ENCODE measurements around the gene TMIGD1.

The TMIGD1 gene

DNA sequence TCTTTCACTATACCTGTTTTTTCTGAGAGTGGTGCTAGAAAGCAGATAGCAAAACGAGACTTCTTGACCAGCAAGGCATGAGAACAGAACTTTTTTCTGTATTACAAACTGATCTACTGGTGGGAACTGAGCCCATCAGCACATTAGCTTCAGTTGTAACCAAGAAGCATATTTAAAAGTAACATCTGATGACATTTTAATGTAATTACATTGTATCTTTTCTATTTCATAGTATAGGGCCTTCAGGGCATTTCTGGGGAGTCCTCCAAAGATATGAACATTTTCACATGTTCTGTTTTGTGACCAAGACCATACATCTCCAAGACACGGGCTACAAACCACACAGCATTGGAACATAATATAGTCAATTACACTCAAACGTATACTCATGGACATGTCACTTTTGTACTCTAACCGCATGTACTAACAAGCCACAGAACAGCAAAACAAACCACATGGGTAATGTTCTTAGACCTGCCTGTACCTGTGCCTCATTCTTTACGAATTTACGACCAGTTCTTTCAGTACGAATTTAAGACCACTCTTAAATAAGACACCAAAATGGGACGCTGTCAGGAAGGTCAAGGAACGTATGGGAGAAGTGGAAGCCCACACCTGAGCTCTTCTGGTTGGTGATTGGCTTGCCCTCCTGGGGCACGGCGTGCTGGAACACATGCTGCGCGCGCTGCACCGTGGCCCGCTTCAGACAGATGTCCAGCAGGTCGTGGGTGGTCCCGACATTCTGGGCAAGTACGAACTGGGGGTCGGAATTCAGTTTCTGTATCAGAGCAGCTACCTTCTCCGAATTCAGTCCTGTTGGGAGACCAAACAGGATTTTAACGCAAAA is 42.9 kb downstream of the TMIGD1 start:
- DNase-seq (ENCODE audit: low read depth, low spot score), result peak; percentile 0

- DNase-seq (ENCODE audit: low read depth, low spot score), result no peak
These were observed 43.8 kb downstream of the TMIGD1 start for GRCh38 chr17:30290077-30290476.

GRCh38 chr17:30279156-30279555 is 54.7 kb downstream of the TMIGD1 start:
- no peak for DNase-seq (ENCODE audit: low read depth, low spot score)

DNA sequence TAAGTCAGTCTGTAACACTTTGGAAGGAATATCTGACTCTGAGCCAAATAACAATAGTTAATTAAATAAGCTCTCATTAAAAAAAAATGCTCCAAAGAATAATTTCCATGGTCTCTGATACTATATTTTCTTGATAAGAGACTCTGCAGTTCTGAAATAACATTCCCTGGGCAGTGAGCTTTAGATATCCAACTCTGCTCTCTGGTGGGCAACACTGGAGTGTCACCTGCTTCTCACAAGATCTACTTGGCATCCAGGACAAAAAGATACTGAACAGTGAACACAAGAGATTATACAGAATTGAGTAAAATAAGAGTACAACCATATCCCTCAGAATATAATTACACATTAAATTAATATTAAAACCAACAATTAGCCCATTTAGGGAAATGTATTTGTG is 55.8 kb downstream of the TMIGD1 start:
- DNase-seq (ENCODE audit: low read depth, low spot score), result no peak

DNA sequence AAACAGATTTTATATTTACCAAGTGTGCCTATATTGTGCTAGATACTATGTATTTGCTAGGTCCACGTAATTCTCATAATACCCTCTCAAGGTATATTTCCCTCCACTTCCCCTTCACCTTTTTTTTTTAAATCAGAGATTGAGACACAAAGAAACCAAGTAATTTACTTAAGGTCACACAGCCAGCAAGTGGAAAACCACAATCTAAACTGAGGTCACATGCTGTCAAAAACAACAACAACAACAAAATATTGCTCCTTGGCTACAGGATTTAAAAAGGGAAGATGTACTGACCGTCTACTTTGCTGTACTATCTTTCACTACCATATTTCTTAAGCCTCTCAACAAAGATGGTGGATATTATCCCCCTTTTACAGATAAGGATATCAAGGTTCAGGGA is 57.9 kb downstream of the TMIGD1 start:
- DNase-seq (ENCODE audit: low read depth, low spot score), result no peak

GRCh38 chr17:30274887-30275286 is 59.0 kb downstream of the TMIGD1 start:
- no peak for DNase-seq (ENCODE audit: low read depth, low spot score)

DNA sequence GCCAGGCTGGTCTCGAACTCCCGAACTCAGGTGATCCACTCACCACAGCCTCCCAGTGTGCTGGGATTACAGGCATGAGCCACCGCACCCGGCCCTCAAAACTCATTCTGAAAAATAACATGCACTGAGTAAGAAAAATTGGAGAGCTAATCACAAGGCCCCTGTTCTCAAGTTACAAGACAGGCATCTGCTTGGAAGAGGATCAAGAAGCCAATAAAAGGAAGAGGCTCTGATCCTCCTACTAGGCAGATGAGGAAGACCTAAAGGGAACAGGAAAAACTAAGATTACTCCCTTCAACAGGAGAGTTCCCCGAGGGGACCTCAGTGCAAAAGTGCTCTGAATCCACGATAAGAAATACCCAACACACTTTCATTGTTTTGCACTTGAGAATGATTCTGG is 60.5 kb downstream of the TMIGD1 start:
- no peak for DNase-seq (ENCODE audit: low read depth, low spot score)

- DNase-seq (ENCODE audit: low read depth, low spot score), result no peak
These were observed 62.8 kb downstream of the TMIGD1 start for GRCh38 chr17:30271102-30271501.

GRCh38 chr17:30267625-30268024 is 66.2 kb downstream of the TMIGD1 start:
- no peak for DNase-seq (ENCODE audit: low read depth, low spot score)

Data from activated CD4-positive, CD25-positive, alpha-beta regulatory T cell treated with anti-CD3 and anti-CD28 coated beads, Interleukin-2, amount 50 U/mL, for 16 hours (primary cell).